GM10248 (cell line): ENCODE measurements around the gene IGFL3.

Experiments
- CTCF ChIA-PET: fragments of 300-600 bp; sonication (Branson Sonifier 250); formaldehyde crosslinking; extraction: SDS; loops from one replicate; lab custom pipeline; 2021; ENCODE audit warnings: antibody characterized with exemption; lab: Yijun Ruan, JAX
- POLR2A ChIA-PET: fragments of 350-650 bp; sonication (Branson Sonifier 250); formaldehyde crosslinking; extraction: SDS; loops from one replicate; lab custom pipeline; 2020; ENCODE audit warnings: antibody characterized with exemption; lab: Yijun Ruan, JAX
- DNase-seq: peaks from one replicate; pipeline ENCODE4 v3.0.0; 2012; ENCODE audit errors: extremely low spot score
- TF ChIP-seq, protein P1 (sequence below): IDR thresholded peaks from 2 replicates; pipeline ENCODE4 v1.5.1; 2012; ENCODE audit warnings: mild to moderate bottlenecking, low read depth; ENCODE audit errors: extremely low read depth, missing control alignments, control extremely low read depth

Gene IGFL3

DNA sequence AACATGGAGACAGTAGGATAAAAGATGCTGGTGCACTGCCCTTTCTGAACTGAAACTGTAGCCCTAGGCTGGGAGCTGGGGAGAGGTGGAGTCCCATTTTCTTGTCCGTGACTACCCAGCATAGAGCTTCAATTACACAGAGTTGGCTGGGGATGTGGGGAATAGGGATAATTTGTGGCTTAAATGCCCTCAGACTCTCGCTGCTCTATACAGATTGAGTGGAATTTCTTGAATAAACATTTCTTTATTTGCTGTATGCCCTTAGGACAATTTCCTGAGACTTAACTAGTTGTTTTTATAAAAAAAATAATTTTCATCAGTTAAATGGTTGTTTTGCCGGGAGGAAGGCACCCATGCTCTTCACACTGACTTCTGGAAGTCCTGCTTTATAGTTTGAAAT, 30.7 kb upstream of the IGFL3 start:
- TF ChIP-seq, protein P1, sequence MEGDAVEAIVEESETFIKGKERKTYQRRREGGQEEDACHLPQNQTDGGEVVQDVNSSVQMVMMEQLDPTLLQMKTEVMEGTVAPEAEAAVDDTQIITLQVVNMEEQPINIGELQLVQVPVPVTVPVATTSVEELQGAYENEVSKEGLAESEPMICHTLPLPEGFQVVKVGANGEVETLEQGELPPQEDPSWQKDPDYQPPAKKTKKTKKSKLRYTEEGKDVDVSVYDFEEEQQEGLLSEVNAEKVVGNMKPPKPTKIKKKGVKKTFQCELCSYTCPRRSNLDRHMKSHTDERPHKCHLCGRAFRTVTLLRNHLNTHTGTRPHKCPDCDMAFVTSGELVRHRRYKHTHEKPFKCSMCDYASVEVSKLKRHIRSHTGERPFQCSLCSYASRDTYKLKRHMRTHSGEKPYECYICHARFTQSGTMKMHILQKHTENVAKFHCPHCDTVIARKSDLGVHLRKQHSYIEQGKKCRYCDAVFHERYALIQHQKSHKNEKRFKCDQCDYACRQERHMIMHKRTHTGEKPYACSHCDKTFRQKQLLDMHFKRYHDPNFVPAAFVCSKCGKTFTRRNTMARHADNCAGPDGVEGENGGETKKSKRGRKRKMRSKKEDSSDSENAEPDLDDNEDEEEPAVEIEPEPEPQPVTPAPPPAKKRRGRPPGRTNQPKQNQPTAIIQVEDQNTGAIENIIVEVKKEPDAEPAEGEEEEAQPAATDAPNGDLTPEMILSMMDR = no peak
- CTCF ChIA-PET = interaction anchor here (1.1 to 1.4 kb wide), 2 partner anchors 9 to 126 kb away, joined by 3 read pairs; no protein-coding TSS in a partner anchor
- POLR2A ChIA-PET = no interaction called here
- DNase-seq = no peak

DNA sequence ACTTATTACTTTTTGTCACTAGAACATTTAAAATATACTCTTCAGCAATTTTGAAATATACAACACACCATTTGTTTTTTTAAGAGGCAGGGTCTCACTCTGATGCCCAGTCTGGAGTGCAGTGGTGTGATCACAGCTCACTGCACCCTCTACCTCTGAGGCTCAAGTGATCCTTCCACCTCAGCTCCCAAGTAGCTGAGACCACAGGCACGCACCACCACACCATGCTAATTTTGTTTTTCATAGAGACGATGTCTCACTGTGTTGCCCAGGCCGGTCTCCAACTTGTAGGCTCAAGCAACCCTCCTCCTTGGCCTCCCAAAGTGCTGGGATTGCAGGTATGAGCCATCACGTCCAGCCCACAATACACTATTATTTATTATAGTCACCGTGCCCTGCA, 26.1 kb upstream of the IGFL3 start:
- no peak for DNase-seq
- TF ChIP-seq, protein P1 = no peak
- CTCF ChIA-PET = no interaction called here
- POLR2A ChIA-PET = no interaction called here

DNA sequence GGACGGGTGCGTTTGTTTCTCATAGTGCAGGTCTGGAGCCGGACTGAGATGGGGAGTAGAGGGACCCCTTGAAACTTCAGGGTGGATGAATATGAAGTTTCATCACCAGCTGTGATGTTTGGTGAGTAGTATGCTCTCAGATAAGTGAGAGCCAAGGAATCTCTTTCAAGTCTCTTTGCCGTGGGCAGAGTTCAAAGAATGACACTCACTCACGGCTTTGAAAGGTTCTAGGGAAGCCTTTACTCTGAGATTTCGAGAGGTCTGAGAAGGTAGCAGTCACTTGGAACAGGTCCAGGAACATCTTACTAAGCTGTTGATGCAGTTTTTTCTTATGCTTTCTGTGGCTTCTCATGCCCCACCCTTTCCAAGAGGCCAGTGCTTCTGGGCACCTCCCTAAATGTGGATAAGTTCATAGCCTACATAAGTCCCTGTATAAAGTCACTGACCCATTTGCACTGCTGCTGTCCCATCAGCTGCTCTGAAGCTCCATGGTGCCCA, 23.4 kb upstream of the IGFL3 start, which contains the start of gene IGFL2:
Gene IGFL2 (plus strand): TSS at position 448 of the 498 bp plus-strand sequence. CDS start 41 bp downstream, at position 489.
- POLR2A ChIA-PET = no interaction called here
- CTCF ChIA-PET = no interaction called here
- TF ChIP-seq, protein P1 = no peak
- no peak for DNase-seq

DNA sequence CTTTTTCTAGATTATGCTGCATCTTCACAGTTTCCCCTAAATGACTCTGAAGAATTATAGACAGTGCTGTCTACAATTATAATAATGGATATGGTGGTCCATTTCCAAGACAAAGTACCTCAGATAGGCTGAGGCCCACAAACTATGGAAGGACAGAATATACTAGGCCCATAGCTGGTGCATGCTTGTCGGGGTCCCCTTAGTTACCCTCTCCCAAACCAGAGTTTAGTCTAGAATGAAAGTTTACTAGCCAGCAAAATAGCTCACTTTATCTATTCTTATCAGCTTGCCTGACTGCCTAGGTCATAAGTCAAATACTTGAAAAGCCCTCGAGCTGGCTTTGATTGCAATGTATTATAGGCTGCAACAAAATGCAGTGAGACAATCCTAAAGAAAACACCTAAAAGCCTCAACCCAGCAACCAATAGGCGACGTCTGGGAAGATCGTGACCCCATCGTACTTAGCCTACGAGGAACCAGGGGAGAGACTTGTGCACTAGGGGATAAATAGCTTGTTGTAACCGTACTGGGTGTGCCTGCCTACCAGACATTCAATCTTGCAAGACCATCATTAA, 22.8 kb upstream of the IGFL3 start:
- ChIA-PET POLR2A (no interaction called here), CTCF (no interaction called here)
- DNase-seq = no peak
- TF ChIP-seq, protein P1 = no peak

DNA sequence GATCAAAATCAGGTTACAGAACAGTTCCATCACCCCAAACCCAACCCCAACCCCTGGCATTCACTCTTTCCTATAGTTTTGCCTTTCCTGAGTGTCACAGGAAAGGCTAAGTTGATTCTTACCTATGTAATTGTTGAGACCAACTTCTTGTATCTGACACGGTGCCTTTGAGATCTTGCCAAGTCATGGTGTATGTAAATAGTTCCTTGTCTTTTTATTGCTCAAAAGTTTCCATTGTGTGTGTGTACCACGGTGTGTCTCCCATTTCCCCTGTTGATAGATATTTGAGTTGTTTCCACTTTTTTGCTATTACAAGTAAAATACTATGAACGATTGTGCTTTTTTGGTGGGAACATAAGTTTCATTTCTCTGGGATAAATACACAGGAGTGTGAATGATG, 20.3 kb upstream of the IGFL3 start:
- DNase-seq = no peak
- POLR2A ChIA-PET = no interaction called here
- CTCF ChIA-PET = no interaction called here
- TF ChIP-seq, protein P1 = no peak

DNA sequence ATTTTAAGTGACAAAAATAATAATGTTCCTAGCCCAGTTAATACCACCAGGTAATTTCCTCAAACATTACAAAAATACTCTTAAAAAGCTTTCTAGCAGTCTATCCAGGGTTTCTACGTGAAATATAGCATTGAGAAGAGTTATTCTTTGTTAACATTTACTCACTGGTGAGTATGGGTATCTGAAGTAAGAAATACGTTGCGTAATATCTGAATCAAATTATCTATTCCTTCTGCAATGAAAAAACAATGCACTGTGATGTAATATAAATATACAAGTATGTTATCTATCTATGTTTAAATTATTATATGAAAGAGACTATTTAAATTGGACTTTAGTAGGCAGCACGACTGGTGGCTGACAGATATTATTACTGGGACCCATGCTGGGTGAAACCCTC, 17.8 kb upstream of the IGFL3 start:
- DNase-seq = no peak
- ChIA-PET CTCF (no interaction called here), POLR2A (no interaction called here)
- TF ChIP-seq, protein P1 = no peak

DNA sequence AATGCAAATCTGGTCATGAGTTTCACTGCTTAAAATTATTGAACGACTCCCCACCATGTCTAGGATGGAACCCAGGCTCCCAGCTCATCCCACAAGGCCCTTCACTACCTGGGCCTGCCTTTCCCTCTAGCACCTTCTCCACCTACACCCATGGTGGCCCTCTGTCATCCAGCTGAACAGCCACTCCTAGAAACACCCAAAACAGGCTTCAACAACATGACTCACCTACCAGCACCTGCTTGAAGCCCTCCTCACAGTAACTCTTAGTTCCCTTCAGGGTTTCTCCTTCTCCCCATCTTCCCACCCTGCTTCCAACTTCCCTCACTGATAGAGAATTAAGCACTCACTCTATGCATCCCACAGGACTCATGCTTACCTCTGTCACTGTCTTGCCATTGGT, 16.9 kb upstream of the IGFL3 start:
- no peak for DNase-seq
- ChIA-PET CTCF (no interaction called here), POLR2A (no interaction called here)
- TF ChIP-seq, protein P1 = no peak
